ENCODE measurements around the gene NOCT.
A peak's percentile ranks its signal among the peaks of the same experiment; 100 is the strongest.
"Not testable (repeated sequence)": the region's sequence is repeated elsewhere in the genome, so short reads cannot be mapped to it uniquely, and the experiment has no call there.

The NOCT gene

GRCh38 chr4:139048026-139048425 lies 32.4 kb downstream of the NOCT start:
- no peak for DNase-seq (ENCODE audit: low spot score)

DNA sequence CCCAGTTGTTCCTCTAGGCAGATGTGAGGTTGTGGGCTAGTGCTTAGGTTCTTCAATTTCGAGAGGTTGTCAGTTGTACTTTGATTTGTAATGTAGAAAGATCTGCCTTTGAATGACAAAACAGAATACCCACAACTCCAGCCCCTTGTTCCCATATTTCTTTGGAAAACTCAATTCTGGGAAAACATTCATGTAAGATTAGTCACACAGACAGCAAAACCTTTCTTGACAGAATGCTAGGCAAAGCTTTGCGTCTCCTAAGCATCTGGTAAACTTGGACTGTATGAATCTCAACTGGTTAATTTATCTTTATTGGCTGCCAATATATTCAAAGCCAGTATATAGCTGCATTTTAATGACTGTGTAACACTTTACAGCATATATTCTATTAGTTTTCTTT lies 34.9 kb downstream of the NOCT start:
- no peak for DNase-seq (ENCODE audit: low spot score)

GRCh38 chr4:139053909-139054308 lies 38.3 kb downstream of the NOCT start:
- no peak for DNase-seq (ENCODE audit: low spot score)

DNA sequence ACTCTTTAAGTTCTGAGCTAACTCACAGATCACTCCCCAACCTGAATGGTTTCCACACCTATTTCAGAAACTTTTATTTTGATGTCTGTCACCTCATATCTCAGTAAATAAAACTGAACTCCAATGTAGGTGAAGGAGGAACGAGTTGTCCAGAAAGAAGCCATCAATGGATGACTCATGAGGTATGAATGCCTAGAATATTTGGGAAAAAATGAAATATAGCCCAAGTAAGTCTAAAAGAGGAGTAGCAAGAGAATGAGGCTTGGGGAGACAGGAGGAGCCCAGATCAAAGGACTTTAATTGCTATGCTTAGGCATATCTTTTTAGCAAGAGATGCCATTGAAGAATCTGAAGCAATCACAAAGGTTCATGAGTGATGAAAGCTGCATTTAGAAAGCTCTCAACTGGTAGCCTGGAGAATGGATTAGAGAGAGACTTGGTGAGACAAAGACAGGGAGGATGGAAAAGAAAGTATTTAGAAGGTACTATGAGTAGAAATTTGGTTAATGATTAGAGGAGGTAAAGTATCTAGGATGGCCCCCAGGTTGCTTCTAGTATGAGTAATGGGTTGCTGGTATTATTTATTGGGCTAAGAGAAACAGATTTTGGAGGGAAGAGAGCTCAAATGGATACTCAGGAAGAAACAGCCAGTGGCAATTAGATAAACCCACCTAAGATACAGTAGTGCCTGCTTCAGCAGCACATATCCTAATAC lies 39.4 kb downstream of the NOCT start:
- DNase-seq (ENCODE audit: low spot score), result peak; percentile 4

GRCh38 chr4:139059026-139059425 lies 43.4 kb downstream of the NOCT start:
- DNase-seq (ENCODE audit: low spot score), result not testable (repeated sequence)

GRCh38 chr4:139060591-139060990 lies 45.0 kb downstream of the NOCT start:
- no peak for DNase-seq (ENCODE audit: low spot score)

- no peak for DNase-seq (ENCODE audit: low spot score)
Measured at GRCh38 chr4:139076016-139076744, 60.6 kb downstream of the NOCT start.

- DNase-seq (ENCODE audit: low spot score), result no peak
Measured at GRCh38 chr4:139077567-139078355, 62.2 kb downstream of the NOCT start.

DNA sequence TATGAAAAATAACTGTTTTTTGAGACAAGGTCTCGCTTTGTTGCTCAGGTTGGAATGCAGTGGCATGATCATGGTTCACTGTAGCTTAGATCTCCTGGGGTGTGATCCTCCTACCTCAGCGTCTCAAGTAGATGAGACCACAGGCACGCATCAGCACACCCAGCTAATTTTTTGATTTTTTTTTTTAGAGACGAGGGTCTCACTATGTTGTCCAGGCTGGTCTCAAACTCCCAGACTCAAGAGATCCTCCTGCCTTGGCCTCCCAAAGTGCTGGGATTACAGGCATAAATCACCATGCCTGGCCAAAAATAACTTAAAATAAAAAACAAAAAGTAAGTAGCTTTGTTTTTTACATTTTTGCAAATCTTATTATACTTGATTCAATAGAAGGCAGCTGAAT lies 63.3 kb downstream of the NOCT start:
- no peak for DNase-seq (ENCODE audit: low spot score)

- peak; percentile 96 for DNase-seq (ENCODE audit: low spot score)
Measured at GRCh38 chr4:139082750-139083606, 67.4 kb downstream of the NOCT start.

- peak; percentile 70 for DNase-seq (ENCODE audit: low spot score)
Measured at GRCh38 chr4:139083607-139083955, 68.0 kb downstream of the NOCT start.

GRCh38 chr4:139083956-139084803 lies 68.6 kb downstream of the NOCT start:
- DNase-seq (ENCODE audit: low spot score), result peak; percentile 88

GRCh38 chr4:139084804-139085093 lies 69.2 kb downstream of the NOCT start:
- no peak for DNase-seq (ENCODE audit: low spot score)

DNA sequence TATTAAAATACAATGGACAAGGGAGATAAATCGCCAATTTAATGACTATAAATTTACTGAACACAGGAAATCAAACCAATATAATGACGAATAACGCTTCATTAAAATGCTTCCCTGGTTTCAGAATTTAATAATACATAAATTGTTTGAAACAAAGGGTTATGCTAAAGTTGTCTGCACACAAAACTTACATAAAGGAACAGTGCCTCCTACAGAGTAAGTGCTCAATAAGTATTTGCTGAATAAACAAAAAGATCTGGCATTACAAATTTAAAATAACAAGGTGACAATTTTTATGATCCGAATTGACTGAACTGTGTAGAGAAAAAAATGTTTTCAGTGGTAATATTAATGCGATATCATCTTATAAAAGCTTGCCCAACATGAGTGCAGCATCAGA lies 69.6 kb downstream of the NOCT start:
- DNase-seq (ENCODE audit: low spot score), result peak; percentile 29

- DNase-seq (ENCODE audit: low spot score), result no peak
Measured at GRCh38 chr4:139092271-139092670, 76.7 kb downstream of the NOCT start.

Measured in SW480 (cell line).